HTR-8/SVneo (cell line): Measurements from ENCODE around the gene SVBP.
"Not testable (repeated sequence)": the region's sequence is repeated elsewhere in the genome, so short reads cannot be mapped to it uniquely, and the experiment has no call there.

Experiments
- DNase-seq: peaks from one replicate; pipeline ENCODE4 v3.0.0; 2011; ENCODE audit warnings: low spot score, mixed read lengths; ENCODE audit not compliant: insufficient read length
- FAIRE-seq: peaks from 2 replicates; lab custom pipeline; 2011; peaks lifted over from hg19 to GRCh38; lab: Jason Lieb, UNC

The SVBP gene, protein sequence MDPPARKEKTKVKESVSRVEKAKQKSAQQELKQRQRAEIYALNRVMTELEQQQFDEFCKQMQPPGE

DNA sequence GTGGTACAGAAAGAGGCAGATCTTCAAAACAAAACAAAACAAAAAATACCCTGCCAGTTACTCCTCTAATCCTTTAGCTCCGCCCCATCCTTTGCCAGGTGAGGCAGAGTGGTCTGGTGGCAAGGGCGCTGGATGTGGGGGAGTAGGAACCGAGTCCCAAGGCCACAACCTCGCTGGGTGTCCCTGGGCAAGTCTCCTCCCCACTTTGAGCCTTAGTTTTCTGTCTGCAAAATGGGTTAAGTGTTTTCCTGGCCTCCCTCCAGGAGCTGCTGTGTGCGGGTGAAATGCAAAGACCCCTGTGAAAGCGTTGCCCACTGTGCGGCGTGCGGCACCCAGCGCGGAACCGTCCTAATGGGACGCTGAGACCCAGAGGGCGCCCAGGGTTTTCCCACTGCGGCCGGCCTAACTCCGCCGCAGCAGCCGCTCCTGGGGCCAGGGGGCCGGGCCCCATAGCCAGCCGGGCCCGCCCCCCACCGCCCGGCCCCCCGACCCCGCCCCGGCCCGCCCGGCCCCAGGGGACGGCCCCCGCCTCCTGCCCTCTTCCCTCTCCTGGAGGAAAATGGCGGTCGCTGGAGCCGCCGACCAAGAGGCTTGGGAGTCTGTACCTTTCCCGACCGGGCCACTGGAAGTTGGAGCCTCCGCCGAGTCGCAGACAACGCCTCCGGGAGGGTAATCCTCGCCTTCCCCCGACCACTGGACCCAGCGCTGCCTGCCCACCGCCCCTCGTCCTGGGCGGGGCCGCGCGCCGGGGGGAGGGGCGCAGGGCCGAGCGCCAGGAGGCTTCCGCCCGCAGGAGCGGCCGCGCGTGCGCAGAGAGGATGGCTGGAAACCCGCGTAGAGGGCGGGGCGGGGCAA lies at the start of gene SVBP, which contains the start of gene ERMAP:
Gene SVBP (minus strand): TSS at position 813 of the 855 bp plus-strand sequence. CDS start 853 bp downstream, outside the sequence.
Gene ERMAP (plus strand): TSS at position 538 of the 855 bp plus-strand sequence. CDS start 13,327 bp downstream, outside the sequence.
- FAIRE-seq (no peak), DNase-seq (peak; percentile 84)

DNA sequence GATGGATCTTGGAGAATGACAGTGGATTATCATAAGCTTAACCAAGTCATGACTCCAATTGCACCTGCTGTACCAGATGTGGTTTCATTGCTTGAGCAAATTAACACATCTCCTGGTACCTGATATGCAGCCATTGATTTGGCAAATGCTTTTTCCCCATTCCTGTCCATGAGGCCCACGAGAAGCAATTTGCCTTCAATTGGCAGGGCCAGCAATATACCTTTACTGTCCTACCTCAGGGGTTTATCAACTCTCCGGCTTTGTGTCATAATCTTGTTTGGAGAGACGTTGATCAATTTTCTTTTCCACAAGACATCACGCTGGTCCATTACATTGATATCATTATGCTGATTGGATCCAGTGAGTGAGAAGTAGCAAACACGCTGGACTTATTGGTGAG lies 49.4 kb upstream of the SVBP start:
- FAIRE-seq (no peak), DNase-seq (no peak)

DNA sequence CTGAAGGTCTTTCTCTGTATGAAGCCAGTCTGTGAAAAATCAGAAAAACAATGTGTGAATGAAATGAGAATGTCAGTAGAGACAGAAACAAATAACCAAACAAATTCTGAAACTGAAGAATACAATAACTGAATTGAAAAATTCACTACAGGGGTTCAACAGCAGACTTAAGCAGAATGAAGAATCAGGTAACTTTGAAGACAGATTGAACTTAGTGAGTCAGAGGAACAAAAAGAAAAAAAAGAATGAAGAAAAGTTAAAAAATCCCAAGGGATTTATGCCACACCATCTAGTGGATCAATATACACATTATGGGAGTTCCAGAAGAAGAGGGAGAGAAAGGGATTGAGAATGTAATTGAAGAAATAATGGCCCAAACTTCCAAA lies 43.8 kb upstream of the SVBP start:
- DNase-seq (no peak), FAIRE-seq (no peak)

DNA sequence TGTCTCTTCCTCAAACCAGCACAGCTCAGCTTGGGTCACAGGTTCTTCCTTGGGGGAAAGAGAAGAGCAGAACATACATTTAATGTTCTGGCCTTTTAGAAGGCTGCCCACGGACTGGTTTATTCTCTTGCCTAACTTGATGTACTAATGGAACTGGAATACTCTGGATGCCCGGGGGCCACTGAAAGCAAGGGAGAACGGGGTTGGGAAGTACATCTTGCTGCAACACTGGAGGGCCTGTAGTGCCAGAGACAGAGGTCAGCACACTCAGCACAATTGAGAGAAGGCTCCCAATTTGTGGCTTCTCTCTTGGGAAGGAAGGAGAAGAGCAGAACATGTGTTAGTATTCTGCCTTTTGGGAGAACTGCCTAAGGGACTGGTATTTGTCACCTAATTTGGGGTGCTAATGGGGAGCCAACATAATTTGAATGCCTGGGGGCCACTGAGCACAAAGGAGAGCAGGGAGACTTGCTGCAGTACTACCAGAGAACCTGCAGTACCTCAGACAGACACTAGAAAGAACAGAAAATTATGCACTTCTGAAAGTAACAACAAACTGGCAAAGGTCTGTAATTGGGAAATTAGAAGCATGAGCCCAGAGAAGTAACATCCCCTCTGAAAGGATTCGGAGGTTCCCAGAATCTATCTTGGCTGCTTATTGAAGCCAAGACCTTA lies 43.3 kb upstream of the SVBP start:
- no peak for FAIRE-seq
- DNase-seq: no peak

DNA sequence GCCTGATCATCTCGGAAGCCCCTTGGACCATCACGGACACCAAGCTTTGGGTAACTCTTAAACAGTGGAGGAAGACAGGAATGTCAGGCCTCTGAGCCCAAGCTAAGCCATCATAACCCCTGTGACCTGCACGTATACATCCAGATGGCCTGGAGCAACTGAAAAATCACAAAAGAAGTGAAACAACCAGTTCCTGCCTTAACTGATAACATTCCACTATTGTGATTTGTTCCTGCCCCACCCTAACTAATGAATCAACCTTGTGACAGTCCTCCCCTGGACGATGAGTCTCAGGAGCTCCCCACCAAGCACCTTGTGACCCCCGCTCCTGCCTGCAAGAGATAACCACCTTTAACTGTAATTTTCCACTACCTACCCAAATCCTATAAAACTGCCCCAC lies 42.2 kb upstream of the SVBP start:
- DNase-seq, FAIRE-seq: not testable (repeated sequence)

DNA sequence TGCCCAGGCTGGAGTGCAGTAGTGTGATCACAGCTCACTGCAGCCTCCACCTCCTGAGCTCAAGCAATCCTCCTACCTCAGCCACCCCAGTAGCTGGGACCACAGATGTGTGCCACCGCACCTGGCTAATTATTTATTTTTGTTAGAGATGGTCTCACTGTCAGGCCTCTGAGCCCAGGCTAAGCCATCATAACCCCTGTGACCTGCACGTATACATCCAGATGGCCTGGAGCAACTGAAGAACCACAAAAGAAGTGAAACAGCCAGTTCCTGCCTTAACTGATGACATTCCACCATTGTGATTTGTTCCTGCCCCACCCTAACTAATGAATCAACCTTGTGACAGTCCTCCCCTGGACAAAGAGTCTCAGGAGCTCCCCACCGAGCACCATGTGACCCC lies 39.4 kb upstream of the SVBP start:
- DNase-seq, FAIRE-seq: not testable (repeated sequence)

DNA sequence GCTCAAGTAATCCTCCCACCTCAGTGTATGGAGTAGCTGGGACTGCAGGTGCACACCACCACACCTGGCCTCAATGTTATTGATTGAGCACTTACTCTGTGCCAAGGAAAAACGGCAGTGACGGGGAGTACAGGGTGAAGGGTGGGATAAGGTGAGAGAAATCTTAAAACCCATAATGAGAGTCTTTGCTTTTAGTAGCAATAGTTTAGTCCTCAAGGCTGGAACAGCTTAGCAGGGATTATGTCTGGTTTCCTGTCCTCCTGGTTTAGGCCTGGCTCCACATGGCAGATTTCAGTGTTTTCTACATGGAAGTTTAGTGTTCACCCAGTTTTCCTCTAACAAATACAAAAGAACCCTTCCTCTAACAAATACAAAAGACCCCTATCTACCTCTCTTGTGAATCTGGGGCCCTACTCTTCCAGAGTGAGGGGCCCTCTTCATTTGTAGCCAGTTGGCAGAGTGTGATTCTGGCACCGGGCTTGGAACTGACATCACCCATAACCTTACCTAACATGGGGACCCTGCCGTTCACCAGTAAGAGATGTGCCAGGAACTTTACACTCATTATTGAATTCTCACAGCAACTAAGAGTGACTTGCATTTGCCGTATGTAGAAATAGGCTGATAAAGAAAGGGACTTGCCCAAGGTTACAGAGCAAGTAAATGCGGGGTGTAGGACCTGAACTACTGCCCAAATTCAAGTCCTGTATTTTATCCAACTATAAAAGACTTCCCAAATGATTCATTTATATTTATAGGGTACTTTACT lies 36.1 kb upstream of the SVBP start:
- FAIRE-seq: no peak
- no peak for DNase-seq

DNA sequence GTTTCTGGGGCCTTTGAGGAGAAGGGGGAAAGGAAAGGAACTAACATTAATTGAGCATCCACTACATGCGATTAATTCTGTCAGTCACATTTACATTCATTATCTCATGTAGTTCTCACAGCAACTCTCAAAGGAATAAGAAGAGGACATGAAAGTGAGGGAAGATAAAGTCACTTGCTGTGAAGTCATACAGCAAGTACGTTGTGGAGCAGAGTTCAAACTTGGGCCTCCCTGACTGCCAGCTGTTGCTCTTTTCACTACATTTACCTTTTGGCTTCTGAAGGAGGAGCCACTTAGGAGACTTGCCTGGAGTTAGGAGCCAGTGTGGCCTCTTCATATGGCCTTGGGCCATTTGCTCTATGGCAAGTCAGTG lies 35.4 kb upstream of the SVBP start:
- FAIRE-seq: no peak
- DNase-seq: no peak

DNA sequence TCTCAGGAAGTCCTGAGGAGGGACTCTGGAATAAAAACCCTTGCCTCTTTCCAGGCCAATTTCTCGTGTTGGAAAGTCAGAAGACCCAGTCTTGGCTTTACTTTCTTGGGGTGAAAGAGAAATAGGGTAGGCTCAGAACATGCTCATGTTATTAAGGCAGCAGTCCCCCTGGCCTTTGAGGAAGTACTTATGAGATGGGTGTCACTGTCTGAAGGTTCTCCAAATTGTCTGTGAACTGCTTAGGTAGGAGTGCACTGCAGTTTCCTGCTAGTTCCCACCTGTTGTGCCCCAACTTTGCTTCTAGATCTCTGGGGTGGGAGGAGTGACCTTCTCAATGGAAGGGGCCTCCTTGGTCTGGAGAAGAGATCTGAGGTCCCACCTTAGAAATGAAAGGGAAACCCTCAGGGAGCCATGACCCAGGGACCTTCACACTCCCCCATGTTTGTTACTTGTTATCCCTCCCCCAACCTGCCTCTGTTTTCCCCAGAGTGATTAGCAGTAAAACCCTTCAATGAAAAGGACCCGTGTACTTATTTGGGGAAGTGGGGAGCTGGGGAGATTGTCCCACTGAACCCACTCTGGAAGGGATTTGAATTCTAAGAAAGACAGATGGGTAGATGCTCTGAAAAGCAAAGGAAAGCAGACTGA lies 34.9 kb upstream of the SVBP start:
- FAIRE-seq (no peak), DNase-seq (no peak)

DNA sequence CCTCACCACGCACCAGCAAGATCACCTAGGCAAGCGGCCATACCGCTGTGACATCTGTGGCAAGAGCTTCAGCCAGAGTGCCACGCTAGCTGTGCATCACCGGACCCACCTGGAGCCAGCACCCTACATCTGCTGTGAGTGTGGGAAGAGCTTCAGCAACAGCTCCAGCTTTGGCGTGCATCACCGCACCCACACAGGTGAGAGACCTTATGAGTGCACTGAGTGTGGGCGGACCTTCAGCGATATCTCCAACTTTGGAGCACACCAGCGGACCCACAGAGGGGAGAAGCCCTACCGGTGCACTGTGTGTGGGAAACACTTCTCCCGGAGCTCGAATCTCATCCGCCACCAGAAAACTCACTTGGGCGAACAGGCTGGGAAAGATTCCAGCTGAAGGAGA lies 34.2 kb upstream of the SVBP start:
- DNase-seq: no peak
- no peak for FAIRE-seq

DNA sequence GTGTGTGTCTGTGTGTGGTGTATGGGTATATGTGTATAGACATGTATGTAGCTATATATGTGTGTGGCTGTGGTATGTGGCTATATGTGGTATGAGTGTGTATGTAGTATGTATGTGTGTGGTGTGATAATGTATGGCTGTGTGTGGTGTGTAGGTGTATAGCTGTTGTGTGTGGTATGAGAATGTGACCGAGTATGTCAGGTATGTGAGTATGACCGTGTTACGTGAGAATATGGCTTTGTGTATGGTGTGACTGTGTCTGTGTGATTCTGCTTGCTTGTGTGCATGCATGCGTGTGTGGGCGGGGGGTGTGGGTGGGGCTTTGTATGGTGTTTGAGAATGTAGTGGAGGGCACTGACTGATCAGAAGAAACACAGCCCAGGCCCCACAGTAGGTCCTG lies 32.7 kb upstream of the SVBP start:
- DNase-seq (no peak), FAIRE-seq (peak; percentile 63)

DNA sequence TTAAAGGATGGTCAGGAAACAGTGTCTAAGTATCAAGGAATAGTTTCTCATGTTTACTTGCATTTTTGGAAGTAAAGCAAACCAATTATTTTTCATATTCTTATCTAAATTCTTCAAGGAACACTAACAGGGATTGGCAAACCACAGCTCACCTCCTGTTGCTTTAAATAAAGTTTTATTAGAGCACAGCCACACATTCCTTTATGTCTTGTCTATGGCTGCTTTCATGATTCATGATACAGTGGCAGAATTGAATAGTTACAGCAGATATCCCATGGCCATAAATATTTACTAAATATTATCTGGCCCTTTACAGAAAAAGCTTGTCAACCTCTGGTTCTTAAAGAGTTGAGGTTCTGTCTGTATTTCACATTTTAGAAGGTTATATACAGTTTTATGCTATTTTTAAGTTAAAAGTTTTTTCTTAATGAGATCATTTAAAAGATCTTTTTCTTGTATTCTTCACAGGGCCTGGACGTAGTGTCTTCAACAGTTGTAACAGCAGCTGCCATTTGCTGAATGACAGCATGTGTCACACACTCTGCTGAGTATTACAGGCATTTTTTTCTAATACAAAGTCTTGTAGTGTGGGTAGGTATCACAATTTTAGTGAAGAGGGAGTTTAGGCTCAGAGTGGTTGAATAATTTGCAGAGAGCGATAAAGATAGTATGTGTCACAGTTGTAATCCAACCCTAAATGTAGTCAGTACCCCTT lies 31.8 kb upstream of the SVBP start:
- DNase-seq: no peak
- no peak for FAIRE-seq

DNA sequence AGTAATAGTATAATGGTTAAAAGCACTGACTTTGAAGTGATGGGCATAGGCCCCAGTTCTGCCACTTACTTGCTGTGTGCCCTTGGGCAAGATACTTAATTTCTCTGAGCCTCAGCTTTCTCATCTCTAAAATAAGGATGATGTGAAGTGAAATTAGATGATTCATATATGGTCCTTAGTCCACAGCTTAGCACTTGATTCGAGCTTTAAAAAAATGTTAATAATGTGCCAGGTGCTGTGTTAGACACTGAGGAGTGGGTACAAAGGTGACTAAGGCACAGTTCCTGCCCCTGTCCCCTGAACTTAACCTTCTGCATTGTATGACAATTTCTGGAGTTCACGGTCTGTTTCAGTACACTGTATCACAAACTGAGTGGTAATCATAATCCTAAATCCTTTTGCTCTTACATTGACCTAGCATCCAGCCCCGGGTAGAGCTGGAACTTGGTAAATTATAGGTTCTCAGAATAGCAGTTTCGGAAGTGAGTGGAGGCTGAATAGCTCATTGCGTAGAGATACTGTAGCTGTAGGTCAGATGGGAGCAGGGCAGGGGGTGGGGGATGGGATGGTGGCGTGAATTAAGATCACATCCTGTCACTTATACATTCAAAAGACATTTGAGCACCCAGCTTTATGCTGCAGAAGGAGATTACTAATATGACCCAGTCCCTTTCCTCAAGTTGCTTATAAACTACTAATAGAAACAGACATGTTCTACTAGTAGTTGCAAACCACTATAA lies 30.7 kb upstream of the SVBP start:
- FAIRE-seq (no peak), DNase-seq (no peak)

DNA sequence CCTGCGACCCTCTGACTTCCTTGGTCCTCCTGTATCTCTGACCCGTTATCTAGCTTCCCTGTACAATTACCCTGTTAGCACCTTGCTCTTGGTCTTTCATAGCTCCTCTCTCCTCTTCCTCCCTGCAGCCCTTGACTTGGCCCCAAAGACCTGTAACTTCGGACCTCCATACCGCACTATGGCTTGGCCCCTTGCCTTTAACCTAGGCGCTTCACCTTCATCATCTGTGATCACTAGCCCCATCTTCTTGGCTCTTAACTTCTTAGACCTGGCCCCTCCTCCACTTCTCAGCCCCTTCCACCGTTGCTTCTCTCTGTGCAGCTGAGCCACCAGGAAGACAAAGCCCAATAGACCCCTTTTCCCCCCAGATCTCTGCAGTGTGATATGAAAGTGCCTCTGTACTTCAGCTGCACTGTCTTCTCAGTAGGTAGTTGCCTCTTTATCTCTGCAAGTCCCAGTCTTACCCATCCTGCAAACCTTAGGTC lies 30.0 kb upstream of the SVBP start:
- no peak for FAIRE-seq
- DNase-seq: no peak

DNA sequence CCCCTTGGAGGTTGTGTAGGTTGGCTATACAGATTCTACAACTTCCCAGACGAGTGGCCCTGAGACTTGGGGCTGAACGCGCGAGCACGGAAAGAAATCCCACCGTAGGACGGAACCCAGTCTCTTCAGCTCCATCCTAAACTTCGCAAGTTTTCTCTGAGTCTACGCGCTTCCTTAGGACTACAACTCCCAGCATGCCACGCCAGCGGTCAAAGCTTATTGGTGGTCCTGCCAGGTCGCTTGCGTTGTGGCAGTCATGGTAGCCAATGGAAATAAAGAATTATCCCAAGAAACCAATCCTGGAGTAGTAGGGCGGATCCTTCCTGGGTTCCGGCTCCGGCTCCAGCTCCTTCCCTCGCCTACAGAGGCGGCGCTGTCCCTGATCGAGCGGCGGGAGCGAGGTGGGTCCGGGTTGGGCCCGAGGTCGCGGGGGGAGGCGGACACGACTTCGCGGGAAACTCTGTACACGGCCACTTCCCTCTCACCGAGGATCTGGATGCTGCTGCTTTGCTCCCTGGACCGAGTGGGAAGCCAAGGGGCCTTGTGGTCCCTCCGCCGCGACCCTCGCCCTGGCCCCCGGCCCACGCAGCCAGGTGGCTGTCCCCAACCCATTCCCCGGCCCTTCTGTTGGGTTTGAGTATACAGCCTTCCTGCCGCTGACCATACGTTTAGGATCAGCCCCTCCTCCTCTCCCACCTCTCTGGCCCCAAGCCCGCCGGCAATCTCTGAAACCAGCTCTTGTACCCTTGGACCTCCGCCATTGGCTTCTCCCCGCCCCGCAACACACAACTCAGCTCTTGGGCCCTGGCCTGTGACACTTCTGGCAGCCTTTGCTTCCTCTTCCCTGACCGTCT lies 29.3 kb upstream of the SVBP start, which contains the start of gene ZNF691:
Gene ZNF691 (plus strand): TSS at position 357 of the 854 bp plus-strand sequence. CDS start 3,046 bp downstream, outside the sequence.
- FAIRE-seq (peak; percentile 62), DNase-seq (peak; percentile 98)

DNA sequence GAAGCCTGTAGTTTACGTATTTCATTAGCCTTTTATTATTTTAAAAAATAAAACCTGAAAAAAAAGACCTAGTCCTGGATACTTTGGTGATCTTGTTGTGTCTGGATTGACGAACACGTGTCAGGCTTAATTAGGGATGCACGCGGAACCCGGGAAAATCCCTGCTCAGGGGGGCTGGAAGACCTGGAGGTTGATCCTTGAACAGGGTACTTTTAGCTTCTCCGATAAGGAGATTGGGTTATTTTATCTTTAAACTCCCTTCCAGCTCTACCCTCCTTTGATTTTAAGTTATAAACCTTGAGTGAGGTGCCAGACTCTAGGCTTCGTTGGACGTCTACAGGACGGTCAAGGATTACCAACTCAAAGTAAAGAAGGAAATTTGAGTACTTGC lies 28.7 kb upstream of the SVBP start:
- DNase-seq (no peak), FAIRE-seq (no peak)

DNA sequence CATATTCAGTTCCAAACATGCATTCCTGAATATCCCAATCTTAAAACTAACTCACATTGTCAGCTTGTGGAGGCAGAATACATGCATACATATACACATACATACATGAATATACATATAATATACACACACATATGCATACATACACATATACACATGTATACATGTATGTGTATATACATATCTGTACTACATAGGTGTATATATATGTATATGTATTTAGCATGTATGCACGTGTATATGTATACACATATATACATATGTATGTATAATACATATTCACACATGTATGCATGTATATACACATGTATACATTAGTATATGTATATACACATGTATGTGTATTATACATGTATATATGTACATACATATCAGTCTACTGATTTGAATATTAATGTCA lies 28.0 kb upstream of the SVBP start:
- no peak for DNase-seq
- FAIRE-seq: no peak
